GM19023 (cell line): ENCODE results near the gene RAB37.

ENCODE experiments used
- ATAC-seq: cut with Tn5 transposase; IDR thresholded peaks from one replicate; pipeline ENCODE4 v1.9.1; 2021; ENCODE audit warnings: mild to moderate bottlenecking, moderate library complexity; ENCODE audit not compliant: unreplicated experiment

The RAB37 gene

DNA sequence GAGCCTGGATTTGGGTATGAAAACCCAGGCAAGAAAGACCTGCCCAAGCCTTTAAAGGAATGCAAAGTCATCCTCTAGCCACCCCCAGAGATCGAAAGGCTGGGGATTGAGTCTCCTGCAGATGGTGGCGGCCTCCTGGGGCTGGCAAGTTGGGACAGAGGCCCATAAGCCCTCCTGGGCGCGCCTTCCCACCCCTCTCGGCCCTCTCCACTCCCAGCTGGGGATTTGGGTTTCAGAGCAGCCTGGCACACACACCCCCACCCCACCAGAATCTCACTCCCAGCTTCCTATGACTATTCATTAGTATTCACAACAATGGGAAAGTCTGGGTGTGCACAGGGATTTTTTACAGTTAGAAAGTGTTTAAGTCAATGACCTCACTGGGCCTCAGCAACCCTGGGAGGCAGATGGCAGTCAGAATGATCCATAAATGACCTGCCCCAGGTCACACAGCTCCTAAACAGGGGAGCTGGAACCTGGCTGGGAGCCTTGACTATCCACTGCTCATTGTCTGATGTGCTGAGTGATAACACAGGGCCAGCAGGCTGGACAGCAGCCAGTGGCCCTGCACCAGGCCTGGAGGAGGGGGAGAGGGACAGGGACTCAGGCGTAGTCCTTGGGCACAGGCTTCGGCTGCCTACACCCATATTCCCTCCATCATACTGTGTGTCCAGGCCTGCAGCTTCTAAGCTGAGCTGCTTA lies 23.5 kb downstream of the RAB37 start:
- ATAC-seq, result no peak

- no peak for ATAC-seq
These were observed 24.4 kb downstream of the RAB37 start for GRCh38 chr17:74761419-74761818.

GRCh38 chr17:74761931-74762330 lies 24.9 kb downstream of the RAB37 start:
- ATAC-seq, result no peak

DNA sequence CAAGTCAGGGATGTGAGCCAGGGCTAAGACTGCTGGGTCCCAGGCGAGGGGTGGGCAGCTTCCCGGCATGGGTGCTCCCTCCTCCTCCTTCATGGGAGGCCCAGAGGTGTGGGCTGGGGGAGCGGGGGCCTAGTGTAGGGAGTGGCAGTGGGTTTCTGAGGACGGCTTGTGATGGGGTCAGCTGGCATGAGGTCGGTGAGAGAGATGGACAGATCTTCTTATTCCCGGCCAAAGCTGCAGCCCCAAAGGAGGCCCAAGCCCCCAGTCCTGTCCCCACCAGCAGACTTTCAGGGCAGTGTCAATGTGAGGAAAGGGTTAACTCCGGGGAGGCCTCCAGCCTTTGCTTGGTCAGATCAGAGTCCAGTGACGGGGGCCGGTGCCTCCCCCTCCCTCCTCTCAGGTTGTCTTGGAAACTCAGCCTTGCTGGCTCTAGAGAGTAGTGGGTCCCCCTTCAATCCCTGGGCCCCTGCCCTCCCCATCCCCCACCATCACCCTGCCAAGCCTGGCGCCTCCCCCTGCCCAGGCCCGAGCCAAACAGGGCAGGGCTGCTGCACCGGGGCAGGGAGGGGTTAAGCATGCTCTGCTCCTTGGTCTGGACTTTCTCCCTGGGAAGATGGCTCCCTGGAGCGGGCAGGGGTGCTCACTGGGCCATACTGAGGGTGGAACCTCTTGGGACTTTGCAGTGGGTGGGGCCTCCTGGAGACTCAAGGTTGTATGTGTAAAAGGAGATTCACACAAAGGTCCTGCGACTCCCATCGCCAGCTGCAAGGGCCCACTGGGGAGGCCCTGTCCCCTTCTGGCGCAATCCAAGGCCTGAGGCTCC lies 26.7 kb downstream of the RAB37 start:
- no peak for ATAC-seq

GRCh38 chr17:74764751-74765286 lies 27.8 kb downstream of the RAB37 start:
- no peak for ATAC-seq

GRCh38 chr17:74766413-74766812 lies 29.4 kb downstream of the RAB37 start:
- ATAC-seq, result no peak

DNA sequence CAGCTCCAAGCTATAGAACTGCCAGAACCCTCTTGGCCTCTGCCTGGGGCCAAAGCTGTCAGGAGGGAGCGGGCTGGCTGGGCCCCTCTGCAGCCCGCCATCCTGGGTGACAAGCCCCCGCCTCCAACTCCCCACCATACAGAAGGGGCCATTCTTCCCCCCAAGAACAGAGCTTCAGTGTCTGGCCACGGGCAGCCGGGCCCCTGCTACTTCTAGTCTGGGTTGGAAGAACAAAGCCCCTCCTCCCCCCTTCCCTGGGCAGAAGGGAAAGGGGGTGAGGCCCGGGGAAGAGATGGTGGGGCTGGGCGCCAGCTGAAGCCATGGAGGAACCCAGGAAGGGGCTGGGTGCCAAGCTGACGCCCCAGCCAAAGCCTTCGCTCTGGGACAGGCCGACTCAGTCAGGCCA lies 30.1 kb downstream of the RAB37 start:
- ATAC-seq, result no peak

DNA sequence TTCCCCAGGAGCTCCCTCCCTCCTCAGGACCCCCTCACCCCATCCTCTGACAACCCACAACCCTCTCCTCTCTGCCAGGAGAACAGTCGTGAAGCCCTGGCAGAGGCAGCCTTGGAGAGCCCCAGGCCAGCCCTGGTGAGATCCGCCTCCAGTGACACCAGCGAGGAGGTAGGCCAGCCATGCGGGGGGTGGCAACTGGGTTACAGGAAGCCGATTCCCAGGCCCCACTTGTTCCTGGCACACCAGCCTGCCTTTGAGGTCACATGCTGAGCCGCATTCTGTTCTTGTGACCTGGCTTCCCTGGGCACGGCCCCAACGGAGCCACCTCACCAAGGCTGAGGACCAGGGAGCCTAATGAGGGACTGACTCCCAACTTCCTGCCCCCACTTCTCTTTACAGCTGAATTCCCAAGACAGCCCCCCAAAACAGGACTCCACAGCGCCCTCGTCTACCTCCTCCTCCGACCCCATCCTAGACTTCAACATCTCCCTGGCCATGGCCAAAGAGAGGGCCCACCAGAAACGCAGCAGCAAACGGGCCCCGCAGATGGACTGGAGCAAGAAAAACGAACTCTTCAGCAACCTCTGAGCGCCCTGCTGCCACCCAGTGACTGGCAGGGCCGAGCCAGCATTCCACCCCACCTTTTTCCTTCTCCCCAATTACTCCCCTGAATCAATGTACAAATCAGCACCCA lies 31.2 kb downstream of the RAB37 start:
- no peak for ATAC-seq

DNA sequence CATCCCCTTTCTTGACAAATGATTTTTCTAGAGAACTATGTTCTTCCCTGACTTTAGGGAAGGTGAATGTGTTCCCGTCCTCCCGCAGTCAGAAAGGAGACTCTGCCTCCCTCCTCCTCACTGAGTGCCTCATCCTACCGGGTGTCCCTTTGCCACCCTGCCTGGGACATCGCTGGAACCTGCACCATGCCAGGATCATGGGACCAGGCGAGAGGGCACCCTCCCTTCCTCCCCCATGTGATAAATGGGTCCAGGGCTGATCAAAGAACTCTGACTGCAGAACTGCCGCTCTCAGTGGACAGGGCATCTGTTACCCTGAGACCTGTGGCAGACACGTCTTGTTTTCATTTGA lies 31.7 kb downstream of the RAB37 start:
- no peak for ATAC-seq

DNA sequence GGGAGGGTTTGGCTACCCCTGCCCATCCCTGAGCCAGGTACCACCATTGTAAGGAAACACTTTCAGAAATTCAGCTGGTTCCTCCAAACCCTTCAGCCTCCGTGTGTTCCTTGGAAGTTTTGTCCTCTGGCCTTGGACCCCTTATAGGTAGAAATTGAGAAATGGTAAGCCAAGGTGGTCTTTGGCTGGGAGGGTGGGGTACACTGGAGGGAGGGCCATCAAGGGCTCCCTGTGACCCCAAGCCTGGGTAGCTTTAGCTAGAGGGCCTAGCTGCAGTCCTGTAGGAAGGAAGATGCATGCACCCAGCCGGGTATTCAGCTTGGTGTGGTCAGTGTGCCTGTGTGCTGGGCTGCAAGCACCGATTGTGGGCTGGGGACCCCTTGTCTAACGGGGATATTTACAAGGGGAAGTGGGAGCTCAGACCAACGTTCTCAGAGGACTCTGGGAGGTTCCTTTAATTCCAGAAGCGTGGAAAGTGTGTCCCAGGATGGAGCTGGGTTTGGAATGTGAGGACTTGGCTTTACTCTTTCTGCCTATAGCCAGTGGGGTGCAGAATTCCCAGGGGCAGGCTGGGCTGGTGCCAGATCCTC lies 32.3 kb downstream of the RAB37 start:
- ATAC-seq, result no peak

GRCh38 chr17:74769856-74770497 lies 32.9 kb downstream of the RAB37 start:
- no peak for ATAC-seq

- no peak for ATAC-seq
These were observed 33.7 kb downstream of the RAB37 start for GRCh38 chr17:74770498-74771318.

DNA sequence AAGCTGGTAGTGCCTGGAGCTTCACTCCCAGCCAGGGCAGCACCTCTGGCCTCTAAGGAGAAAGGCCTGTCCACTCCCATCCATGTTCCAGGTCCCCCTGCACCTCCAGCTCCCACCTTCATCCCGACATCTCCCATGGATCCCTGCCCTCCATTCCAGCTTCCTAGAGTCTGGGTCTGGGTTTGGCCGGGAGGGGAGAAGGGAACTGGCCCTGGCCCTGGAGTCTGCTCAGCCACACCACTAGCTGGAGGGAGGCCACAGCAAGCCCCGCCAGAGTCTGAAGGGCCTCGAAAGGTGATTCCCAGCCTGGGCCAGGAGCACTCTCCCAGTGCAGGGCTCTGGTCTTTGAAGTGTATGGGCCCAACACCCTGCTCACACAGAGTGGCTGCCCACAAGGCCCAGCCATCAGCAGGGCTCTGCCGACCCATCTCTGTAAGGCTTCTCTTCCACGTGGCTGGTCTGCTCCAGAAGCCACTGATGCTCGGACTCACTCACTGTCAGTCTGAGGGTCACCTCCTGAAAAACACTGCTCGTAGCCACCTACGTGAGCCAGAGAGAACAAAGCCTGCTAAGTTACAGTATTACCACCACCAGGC lies 34.4 kb downstream of the RAB37 start:
- no peak for ATAC-seq

DNA sequence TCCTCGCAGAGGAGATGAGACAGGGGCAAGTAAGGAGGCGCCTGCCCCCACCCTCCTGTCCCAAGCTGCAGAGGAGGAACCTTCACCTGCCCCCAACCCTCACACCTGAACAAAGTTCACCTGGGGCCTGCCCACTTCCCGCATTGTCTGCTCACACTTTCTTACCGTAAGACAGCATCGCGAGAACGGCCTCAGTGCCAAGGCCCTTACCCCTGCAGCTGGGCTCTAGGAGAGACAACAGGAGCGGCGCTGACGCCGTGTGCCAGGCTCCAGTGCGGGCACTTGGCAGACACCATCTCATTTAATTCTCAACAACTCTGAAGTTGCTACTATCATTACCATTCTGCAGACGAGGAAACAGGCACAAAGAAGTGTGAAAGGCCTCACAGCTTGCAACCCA lies 35.0 kb downstream of the RAB37 start:
- no peak for ATAC-seq

- ATAC-seq, result no peak
These were observed 36.4 kb downstream of the RAB37 start for GRCh38 chr17:74773414-74773813.

DNA sequence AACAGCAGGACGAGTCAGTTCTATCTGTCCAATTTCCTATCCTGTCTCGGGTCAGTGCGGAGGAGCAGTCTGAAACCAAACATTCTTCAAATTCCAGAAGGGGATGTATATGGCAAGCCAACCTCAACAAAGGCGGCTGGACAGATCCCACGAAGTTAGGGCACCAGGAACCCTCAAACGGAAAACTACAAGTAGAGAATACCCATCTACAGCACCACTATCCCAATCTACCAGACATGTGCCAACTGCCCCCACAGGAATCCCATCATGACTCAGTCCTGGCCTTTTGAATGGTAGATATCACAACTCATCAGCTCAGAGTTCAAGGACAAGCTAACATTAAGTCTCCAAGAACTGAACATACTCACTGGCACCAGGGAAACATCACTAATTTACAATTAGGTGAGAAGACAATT lies 36.8 kb downstream of the RAB37 start:
- ATAC-seq, result no peak

- ATAC-seq, result no peak
These were observed 38.5 kb downstream of the RAB37 start for GRCh38 chr17:74775409-74776043.

DNA sequence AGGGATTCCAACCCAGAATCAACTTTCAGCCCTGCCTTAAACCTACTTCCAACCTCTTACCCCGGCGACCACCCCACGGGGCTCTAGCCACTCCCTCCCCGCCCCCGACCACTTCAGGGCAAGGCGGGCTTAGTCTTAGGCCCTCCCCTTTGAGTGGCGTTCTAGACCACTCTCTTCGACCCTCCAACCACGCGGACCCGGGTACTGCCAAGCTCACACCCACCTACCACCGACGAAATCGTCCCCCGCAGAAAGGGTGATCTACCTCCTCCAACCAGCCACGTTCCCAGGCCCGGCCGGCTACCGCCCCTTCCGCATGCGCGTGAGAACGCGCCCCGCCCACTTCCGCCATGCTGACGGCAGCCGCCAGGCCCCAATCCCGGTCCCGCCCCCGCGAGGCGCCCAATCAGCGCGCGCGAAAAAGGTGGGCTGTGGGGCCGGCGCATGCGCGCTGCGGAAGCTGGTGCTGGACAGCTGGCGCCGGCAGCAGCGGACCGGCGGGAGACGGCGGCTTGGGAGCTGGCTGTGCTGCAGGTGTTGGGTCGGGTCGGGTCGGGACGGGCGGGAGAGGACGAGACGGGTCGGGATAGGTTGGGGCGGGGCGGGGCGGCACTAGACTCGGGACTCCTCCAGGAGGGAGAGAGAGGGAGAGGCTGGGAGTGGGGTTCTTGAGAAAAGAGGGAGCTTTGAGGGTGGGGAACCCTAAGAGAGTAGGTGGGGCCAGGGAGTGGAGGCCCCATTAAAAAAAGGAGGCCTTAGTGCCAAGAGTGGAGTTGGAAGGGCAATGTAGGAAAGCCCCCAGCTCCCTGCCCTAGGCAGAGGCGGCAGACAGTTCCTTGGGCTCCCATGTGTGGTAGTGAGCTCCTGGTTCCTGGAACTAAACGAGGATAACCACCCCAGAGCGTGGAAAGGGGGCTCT lies 39.2 kb downstream of the RAB37 start, which contains the start of gene NAT9:
Gene NAT9, minus strand, starts transcription at position 302 of the 919 bp plus-strand sequence. CDS start 647 bp downstream, outside the sequence.
- peak; percentile 82 for ATAC-seq
